ENCODE data around the gene ALPL.
"Not testable (repeated sequence)": the region's sequence is repeated elsewhere in the genome, so short reads cannot be mapped to it uniquely, and the experiment has no call there.

DNA sequence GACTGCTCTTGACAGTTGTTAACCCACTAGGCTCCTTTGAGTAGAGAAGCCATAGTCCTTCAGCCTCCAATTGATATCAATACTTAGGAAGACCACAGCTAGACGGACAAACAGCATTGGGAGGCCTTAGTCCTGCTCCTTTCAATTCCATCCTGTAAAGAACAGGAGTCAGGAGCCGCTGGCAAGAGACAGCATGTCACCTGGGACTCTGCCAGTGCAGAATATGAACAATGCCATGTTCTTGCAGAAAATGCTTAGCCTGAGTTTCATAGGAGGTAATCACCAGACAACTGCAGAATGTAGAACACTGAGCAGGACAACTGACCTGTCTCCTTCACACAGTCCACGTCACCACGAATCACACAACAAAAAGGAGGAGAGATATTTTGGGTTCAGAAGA is 25.3 kb upstream of the ALPL start:
- TF ChIP-seq, protein P1, sequence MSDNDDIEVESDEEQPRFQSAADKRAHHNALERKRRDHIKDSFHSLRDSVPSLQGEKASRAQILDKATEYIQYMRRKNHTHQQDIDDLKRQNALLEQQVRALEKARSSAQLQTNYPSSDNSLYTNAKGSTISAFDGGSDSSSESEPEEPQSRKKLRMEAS (CRISPR knock-in tag; IDR thresholded peaks at IDR 0.05): not testable (repeated sequence)
- TF ChIP-seq, protein P2, sequence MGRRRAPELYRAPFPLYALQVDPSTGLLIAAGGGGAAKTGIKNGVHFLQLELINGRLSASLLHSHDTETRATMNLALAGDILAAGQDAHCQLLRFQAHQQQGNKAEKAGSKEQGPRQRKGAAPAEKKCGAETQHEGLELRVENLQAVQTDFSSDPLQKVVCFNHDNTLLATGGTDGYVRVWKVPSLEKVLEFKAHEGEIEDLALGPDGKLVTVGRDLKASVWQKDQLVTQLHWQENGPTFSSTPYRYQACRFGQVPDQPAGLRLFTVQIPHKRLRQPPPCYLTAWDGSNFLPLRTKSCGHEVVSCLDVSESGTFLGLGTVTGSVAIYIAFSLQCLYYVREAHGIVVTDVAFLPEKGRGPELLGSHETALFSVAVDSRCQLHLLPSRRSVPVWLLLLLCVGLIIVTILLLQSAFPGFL (CRISPR knock-in tag; IDR thresholded peaks at IDR 0.05; ENCODE audit: borderline replicate concordance): not testable (repeated sequence)
- not testable (repeated sequence) for TF ChIP-seq ZNF138 (CRISPR knock-in tag; conservative IDR thresholded peaks at IDR 0.05)
